A549 (cell line): ENCODE data around the gene SLC36A2. TPM values are rescaled to one million over a fixed set of nuclear protein-coding genes. Genes with fewer than 3 reads are reported as not detected.

ENCODE experiments used
- ATAC-seq, 2 experiments: fragments of 200-7000 bp in 1 of 2; fragments of >200 bp in 1 of 2; cut with Nextera tagmentation in 1 of 2; cut with Tn5 transposase in 1 of 2; 3 replicates each; pipeline versions ENCODE4 v1.8.0 to v1.9.1; 2018 to 2020; ENCODE audit warnings: mild to moderate bottlenecking in 1 of 2, moderate library complexity in 1 of 2
- CTCF ChIA-PET: fragments of 300-600 bp; sonication (Branson Sonifier 250); formaldehyde crosslinking; extraction: SDS; loops from one replicate; lab custom pipeline; 2021; ENCODE audit warnings: antibody characterized with exemption, inconsistent platforms; lab: Yijun Ruan, JAX
- POLR2A ChIA-PET: fragments of 350-600 bp; formaldehyde crosslinking; extraction: SDS; loops from one replicate; lab custom pipeline; 2021; ENCODE audit warnings: antibody characterized with exemption, inconsistent platforms; lab: Yijun Ruan, JAX
- DNase-seq, 2 experiments: peaks; one replicate each; pipeline versions ENCODE4 v3.0.0 to v3.0.0-alpha.2; 2011 to 2016; ENCODE audit warnings: low read depth in 1 of 2, low spot score in 1 of 2
- FAIRE-seq: peaks from 2 replicates; lab custom pipeline; 2011; peaks lifted over from hg19 to GRCh38; lab: Jason Lieb, UNC
- H3K27ac ChIP-seq, 2 experiments: fragments of >200 bp; sonication (Bioruptor Twin); formaldehyde crosslinking; 3 replicates each; pipeline ENCODE4 v1.5.1; 2016 to 2017
- H3K4me1 ChIP-seq: fragments of >200 bp; sonication (Bioruptor Twin); formaldehyde crosslinking; 3 replicates; pipeline ENCODE4 v1.6.1; 2016
- H3K4me2 ChIP-seq: fragments of >200 bp; sonication (Bioruptor Twin); formaldehyde crosslinking; 3 replicates; pipeline ENCODE4 v1.6.1; 2016
- H3K4me3 ChIP-seq: fragments of >200 bp; sonication (Bioruptor Twin); formaldehyde crosslinking; 3 replicates; pipeline ENCODE4 v1.5.1; 2016
- H3K9me3 ChIP-seq: fragments of >200 bp; sonication (Bioruptor Twin); formaldehyde crosslinking; 3 replicates; pipeline ENCODE4 v1.6.1; 2016
- EHF ChIP-seq: fragments of 250-450 bp; sonication (Bioruptor Pico); IDR thresholded peaks from 2 replicates; pipeline ENCODE4 v1.5.0; 2020; ENCODE audit warnings: mild to moderate bottlenecking
- EHMT2 ChIP-seq: fragments of 200-600 bp; sonication (generic); IDR thresholded peaks from 2 replicates; pipeline ENCODE4 v1.6.1; 2016; ENCODE audit warnings: antibody characterized with exemption, low read depth, mild to moderate bottlenecking, moderate library complexity
- ESRRA ChIP-seq: fragments of 150-350 bp; IDR thresholded peaks from 2 replicates; pipeline ENCODE4 v1.6.1; 2014; ENCODE audit warnings: mild to moderate bottlenecking, low read length, borderline replicate concordance
- FOXS1 ChIP-seq: fragments of 250-450 bp; sonication (Bioruptor Pico); IDR thresholded peaks from 2 replicates; pipeline ENCODE4 v1.5.0; 2020; ENCODE audit warnings: mild to moderate bottlenecking, moderate library complexity
- HDAC2 ChIP-seq: fragments of 200-600 bp; sonication (generic); IDR thresholded peaks from 2 replicates; pipeline ENCODE4 v1.6.1; 2016
- HMGXB4 ChIP-seq: fragments of 250-450 bp; sonication (Bioruptor Pico); IDR thresholded peaks from 2 replicates; pipeline ENCODE4 v1.5.0; 2021; ENCODE audit warnings: mild to moderate bottlenecking, moderate library complexity, borderline replicate concordance
- KDM5A ChIP-seq: fragments of 200-600 bp; sonication (generic); IDR thresholded peaks from 2 replicates; pipeline ENCODE4 v1.6.1; 2016; ENCODE audit warnings: antibody characterized with exemption, mild to moderate bottlenecking
- NR3C1 ChIP-seq: fragments of >200 bp; sonication (Bioruptor Twin); formaldehyde crosslinking; IDR thresholded peaks from 3 replicates; pipeline ENCODE4 v1.6.1; 2017
- PHF8 ChIP-seq: fragments of 200-600 bp; sonication (generic); IDR thresholded peaks from 2 replicates; pipeline ENCODE4 v1.6.1; 2016; ENCODE audit warnings: low read depth, mild to moderate bottlenecking, antibody characterized with exemption, moderate library complexity, borderline replicate concordance
- ZSCAN20 ChIP-seq: fragments of 250-450 bp; sonication (Bioruptor Pico); IDR thresholded peaks from 2 replicates; pipeline ENCODE4 v1.8.0; 2022; ENCODE audit warnings: mild to moderate bottlenecking, moderate library complexity
- WGBS: methylation state at CpG from one replicate; pipeline ENCODE4 v1.1.6; 2017; ENCODE audit errors: missing lambda C conversion rate; 5-methylcytosine and 5-hydroxymethylcytosine counted together
- polyA minus RNA-seq: library from RNA; depleted of rRNA, polyadenylated mRNA; stranded (reverse); fragments of >200 nt; gene quantifications from 2 replicates; pipeline ENCODE4 v1.2.3, GENCODE V29; 2011; rRNA and poly(A)+ RNA removed
- polyA plus RNA-seq, 4 experiments: library from polyadenylated mRNA; depleted of rRNA in 3 of 4; stranded (reverse); fragments of >200 nt; fragmentation: RNase III in 1 of 4; extraction: RNeasy Plus Mini Kit Qiagen cat#74134 plus additional on column Dnase treatment in 1 of 4; gene quantifications; 2 replicates in 3 of 4; 3 replicates in 1 of 4; pipeline ENCODE4 v1.2.3, GENCODE V29; 2011 to 2017
- TF ChIP-seq, protein P1 (sequence below): IDR thresholded peaks from 2 replicates; pipeline ENCODE4 v1.6.1; 2012
- TF ChIP-seq, protein P2 (sequence below): fragments of 150-350 bp; IDR thresholded peaks from 2 replicates; pipeline ENCODE4 v1.6.1; 2014; ENCODE audit warnings: low read depth, mild to moderate bottlenecking, low read length

SLC36A2 gene
- not detected in 2 replicates for polyA plus RNA-seq (2011; rRNA removed)
- not detected in 2 replicates for polyA plus RNA-seq (2012; cell fraction: cytosol; rRNA removed)
- not detected in 2 replicates for polyA plus RNA-seq (2012; cell fraction: nucleus; rRNA removed)
- not detected in 3 replicates for polyA plus RNA-seq (2017; fragmentation: RNase III; extraction: RNeasy Plus Mini Kit Qiagen cat#74134 plus additional on column Dnase treatment)
- not detected in 2 replicates for polyA minus RNA-seq

DNA sequence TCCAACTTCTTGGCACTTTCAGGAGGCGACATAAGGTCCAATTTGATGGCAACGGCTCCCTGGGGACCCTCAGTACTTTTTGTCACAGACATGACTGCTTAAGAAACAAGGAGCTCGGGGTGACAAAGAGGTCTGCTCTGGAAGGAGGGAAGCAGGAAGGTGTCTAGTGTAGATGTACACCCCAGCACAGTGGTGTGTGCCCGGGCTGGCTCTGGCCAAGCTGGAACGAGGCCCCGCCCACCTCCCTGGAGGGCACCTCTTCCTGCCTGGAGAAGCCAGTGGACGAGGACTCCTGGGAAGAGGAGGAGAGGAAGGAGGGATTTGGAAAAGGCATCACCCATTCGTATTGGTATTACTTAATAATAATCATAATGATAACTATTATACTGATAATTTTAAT, at the start of gene SLC36A2:
Gene SLC36A2 (minus strand): TSS at position 191 of the 400 bp plus-strand sequence. CDS start 99 bp downstream, at position 92.
- Histone ChIP-seq H3K9me3 (no peaks in the 10 kb centered on the region), H3K4me1 (no peaks in the 10 kb centered on the region), H3K4me3 (no peak within 1 kb of the TSS), H3K27ac (no peak within 1 kb of the TSS), H3K4me2 (no peak within 1 kb of the TSS)
- POLR2A ChIA-PET: no interaction called here
- 14% methylated on average over 8 of the region's 8 CpGs for WGBS
- DNase-seq (no peak), FAIRE-seq (no peak), ATAC-seq (0 out of 6 replicates have a peak, but pooled peaks of 1 of the 2 experiments have one; percentile 33)
- CTCF ChIA-PET: no interaction called here
- no peak for TF ChIP-seq EHMT2
- TF ChIP-seq ZSCAN20 (CRISPR knock-in tag): no peak
- TF ChIP-seq FOXS1 (CRISPR knock-in tag): no peak
- TF ChIP-seq, all 56 proteins: peak for 0

DNA sequence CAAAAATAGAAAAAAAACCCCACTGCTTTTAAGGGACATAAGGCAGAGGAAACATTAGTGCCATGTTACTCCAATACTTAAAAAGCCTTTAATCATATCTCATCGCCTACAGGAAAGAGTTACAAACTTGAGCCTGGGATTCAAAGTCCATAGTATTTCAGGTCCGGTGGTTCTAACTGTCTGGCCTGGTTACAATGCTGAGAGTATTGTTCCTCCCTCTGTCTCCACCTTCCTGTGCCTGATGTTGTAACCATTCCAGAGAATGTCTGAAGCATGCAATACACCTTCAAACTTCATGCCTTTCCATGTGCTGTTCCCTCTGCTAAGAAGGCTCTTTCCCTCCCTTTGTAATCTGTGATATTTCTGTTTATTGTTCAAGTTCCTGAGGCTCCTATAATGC, 41.6 kb upstream of the SLC36A2 start:
- H3K4me1 ChIP-seq: no peaks in the 10 kb centered on the region
- CTCF ChIA-PET: no interaction called here
- no peak for TF ChIP-seq HDAC2
- TF ChIP-seq HMGXB4 (CRISPR knock-in tag): no peak
- TF ChIP-seq, all 56 proteins: peak for 0
- FAIRE-seq (no peak), DNase-seq (no peak), ATAC-seq (no peak)
- POLR2A ChIA-PET: no interaction called here
- Histone ChIP-seq H3K9me3 (no peaks in the 10 kb centered on the region), H3K4me2 (no peak overlapping the region), H3K27ac (no peak overlapping the region), H3K4me3 (no peak overlapping the region)
- WGBS: 45% methylated on average over 2 of the region's 2 CpGs

- FAIRE-seq (no peak), ATAC-seq (no peak), DNase-seq (no peak)
- no peak overlapping the region for H3K4me3 ChIP-seq
- H3K4me1 ChIP-seq: no peaks in the 10 kb centered on the region
- ChIA-PET CTCF (interaction anchor here (1.4 to 1.6 kb wide), 2 partner anchors 31 to 115 kb away, joined by 3 to 4 read pairs; no protein-coding TSS in a partner anchor), POLR2A (no interaction called here)
- no peaks in the 10 kb centered on the region for H3K9me3 ChIP-seq
- TF ChIP-seq, protein P1, sequence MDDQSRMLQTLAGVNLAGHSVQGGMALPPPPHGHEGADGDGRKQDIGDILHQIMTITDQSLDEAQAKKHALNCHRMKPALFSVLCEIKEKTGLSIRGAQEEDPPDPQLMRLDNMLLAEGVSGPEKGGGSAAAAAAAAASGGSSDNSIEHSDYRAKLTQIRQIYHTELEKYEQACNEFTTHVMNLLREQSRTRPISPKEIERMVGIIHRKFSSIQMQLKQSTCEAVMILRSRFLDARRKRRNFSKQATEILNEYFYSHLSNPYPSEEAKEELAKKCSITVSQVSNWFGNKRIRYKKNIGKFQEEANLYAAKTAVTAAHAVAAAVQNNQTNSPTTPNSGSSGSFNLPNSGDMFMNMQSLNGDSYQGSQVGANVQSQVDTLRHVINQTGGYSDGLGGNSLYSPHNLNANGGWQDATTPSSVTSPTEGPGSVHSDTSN: no peak
- TF ChIP-seq KDM5A: no peak
- no peak for TF ChIP-seq HMGXB4 (CRISPR knock-in tag)
- TF ChIP-seq ESRRA: no peak
- H3K4me2 ChIP-seq: no peak overlapping the region
- 47% methylated on average over 2 of the region's 2 CpGs for WGBS
- H3K27ac ChIP-seq: no peak overlapping the region
These were observed 36.7 kb upstream of the SLC36A2 start for GRCh38 chr5:151384106-151384505.

- DNase-seq: no peak
- POLR2A ChIA-PET: no interaction called here
- no peak for ATAC-seq
- TF ChIP-seq, protein P2, sequence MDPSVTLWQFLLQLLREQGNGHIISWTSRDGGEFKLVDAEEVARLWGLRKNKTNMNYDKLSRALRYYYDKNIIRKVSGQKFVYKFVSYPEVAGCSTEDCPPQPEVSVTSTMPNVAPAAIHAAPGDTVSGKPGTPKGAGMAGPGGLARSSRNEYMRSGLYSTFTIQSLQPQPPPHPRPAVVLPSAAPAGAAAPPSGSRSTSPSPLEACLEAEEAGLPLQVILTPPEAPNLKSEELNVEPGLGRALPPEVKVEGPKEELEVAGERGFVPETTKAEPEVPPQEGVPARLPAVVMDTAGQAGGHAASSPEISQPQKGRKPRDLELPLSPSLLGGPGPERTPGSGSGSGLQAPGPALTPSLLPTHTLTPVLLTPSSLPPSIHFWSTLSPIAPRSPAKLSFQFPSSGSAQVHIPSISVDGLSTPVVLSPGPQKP: no peak
- no peak for TF ChIP-seq EHMT2
- no peak for TF ChIP-seq NR3C1
- no peak for TF ChIP-seq PHF8
- no peak for TF ChIP-seq HDAC2
- no peak for TF ChIP-seq EHF (CRISPR knock-in tag)
- TF ChIP-seq HMGXB4 (CRISPR knock-in tag): no peak
- WGBS: 38% methylated on average over 8 of the region's 8 CpGs
- H3K4me2 ChIP-seq: no peak overlapping the region
- no peak overlapping the region for H3K4me3 ChIP-seq
- CTCF ChIA-PET: no interaction called here
- H3K27ac ChIP-seq: no peak overlapping the region
- no peaks in the 10 kb centered on the region for H3K4me1 ChIP-seq
- FAIRE-seq: no peak
- H3K9me3 ChIP-seq: no peaks in the 10 kb centered on the region
These were observed 35.7 kb upstream of the SLC36A2 start for GRCh38 chr5:151383011-151383410.
